Central memory CD8-positive, alpha-beta T cell (primary cell): ENCODE data around the gene CPM.
"Not testable (repeated sequence)": the region's sequence is repeated elsewhere in the genome, so short reads cannot be mapped to it uniquely, and the experiment has no call there.

Source experiments
- ATAC-seq: fragments of 150-1000 bp; cut with Tn5 transposase; replicated peaks from 2 replicates; pipeline ENCODE4 v1.10.0; 2022; ENCODE audit warnings: mild to moderate bottlenecking, moderate FRiP score, moderate number of reproducible peaks; ENCODE audit not compliant: poor library complexity, severe bottlenecking; ENCODE audit errors: extremely low read depth
- DNase-seq, 2 donors: peaks; one replicate each; pipeline ENCODE4 v3.0.0; 2021; ENCODE audit warnings: low spot score in 2 of 2
- H3K27ac Mint-ChIP-seq: one replicate; pipeline ENCODE4 v1.8.0; 2022; ENCODE audit warnings: low read depth, mild to moderate bottlenecking, moderate library complexity, mixed read lengths
- H3K27me3 Mint-ChIP-seq: one replicate; pipeline ENCODE4 v1.8.0; 2022; ENCODE audit warnings: mixed read lengths
- H3K36me3 Mint-ChIP-seq: one replicate; pipeline ENCODE4 v1.8.0; 2022; ENCODE audit warnings: mild to moderate bottlenecking, moderate library complexity, mixed read lengths; ENCODE audit not compliant: insufficient read depth
- H3K4me1 Mint-ChIP-seq: one replicate; pipeline ENCODE4 v1.8.0; 2022; ENCODE audit warnings: mixed read lengths
- H3K4me3 Mint-ChIP-seq: one replicate; pipeline ENCODE4 v1.8.0; 2022; ENCODE audit warnings: mild to moderate bottlenecking, moderate library complexity, mixed read lengths
- H3K9me3 Mint-ChIP-seq: one replicate; pipeline ENCODE4 v1.8.0; 2022; ENCODE audit warnings: mixed read lengths

Gene CPM

DNA sequence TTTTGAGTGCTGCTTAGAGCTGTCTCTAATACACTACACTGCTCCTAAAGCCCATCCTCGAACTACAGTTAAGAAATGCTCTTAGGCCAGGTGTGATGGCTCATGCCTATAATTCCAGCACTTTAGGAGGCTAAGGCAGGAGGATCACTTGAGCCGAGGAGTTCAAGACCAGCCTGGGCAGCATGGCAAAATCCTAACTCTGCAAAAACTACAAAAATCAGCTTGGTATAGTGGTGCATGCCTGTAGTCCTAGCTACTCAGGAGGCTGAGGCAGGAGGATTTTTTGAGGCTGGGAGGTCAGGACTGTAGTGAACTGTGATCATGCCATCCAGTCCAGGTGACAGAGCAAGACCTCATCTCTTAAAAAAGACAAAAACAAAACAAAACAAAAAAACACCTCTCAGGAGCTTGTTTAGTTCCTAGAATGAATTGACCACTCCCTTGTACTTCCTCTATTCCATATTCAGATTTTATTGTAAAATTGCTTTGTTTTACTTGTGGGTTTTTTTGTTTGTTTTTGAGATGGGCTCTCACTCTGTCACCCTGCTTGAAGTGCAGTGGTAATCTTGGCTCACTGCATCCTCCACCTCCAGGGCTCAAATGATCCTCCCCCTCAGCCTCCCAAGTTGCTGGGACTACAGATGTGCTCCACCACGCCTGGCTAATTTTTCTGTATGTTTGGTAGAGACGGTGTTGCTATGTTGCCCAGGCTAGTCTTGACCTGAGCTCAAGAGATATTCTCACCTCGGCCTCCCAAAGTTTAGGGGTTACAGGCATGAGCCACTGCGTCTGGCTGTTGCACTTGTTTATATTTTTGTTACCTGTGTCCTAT lies 111.4 kb downstream of the CPM start:
- ATAC-seq: no peak
- peak overlapping the region; percentile 66 for H3K27ac Mint-ChIP-seq
- no peak overlapping the region for H3K4me3 Mint-ChIP-seq
- peaks cover 12% of the 10 kb centered on the region for H3K4me1 Mint-ChIP-seq
- H3K36me3 Mint-ChIP-seq: peaks cover 76% of the 10 kb centered on the region
- DNase-seq: no peak
- H3K27me3 Mint-ChIP-seq: no peaks in the 10 kb centered on the region
- no peaks in the 10 kb centered on the region for H3K9me3 Mint-ChIP-seq

DNA sequence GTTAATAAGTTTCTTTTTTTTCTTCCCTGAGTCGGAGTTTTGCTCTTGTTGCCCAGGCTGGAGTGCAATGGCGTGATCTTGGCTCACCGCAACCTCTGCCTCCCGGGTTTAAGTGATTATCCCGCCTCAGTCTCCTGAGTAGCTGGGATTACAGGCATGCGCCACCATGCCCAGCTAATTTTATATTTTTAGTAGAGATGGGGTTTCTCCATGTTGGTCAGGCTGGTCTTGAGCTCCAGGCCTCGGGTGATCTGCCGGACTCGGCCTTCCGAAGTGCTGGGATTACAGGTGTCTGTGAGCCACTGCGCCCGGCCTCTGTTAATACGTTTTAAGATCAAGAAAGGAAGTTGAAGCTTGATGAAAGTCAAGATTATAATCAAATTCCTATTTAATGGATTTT lies 113.5 kb downstream of the CPM start:
- DNase-seq, H3K27ac Mint-ChIP-seq, H3K9me3 Mint-ChIP-seq, ATAC-seq, H3K4me3 Mint-ChIP-seq, H3K27me3 Mint-ChIP-seq: not testable (repeated sequence)
- Mint-ChIP-seq H3K4me1 (peaks cover 24% of the 10 kb centered on the region), H3K36me3 (peaks cover 64% of the 10 kb centered on the region)

DNA sequence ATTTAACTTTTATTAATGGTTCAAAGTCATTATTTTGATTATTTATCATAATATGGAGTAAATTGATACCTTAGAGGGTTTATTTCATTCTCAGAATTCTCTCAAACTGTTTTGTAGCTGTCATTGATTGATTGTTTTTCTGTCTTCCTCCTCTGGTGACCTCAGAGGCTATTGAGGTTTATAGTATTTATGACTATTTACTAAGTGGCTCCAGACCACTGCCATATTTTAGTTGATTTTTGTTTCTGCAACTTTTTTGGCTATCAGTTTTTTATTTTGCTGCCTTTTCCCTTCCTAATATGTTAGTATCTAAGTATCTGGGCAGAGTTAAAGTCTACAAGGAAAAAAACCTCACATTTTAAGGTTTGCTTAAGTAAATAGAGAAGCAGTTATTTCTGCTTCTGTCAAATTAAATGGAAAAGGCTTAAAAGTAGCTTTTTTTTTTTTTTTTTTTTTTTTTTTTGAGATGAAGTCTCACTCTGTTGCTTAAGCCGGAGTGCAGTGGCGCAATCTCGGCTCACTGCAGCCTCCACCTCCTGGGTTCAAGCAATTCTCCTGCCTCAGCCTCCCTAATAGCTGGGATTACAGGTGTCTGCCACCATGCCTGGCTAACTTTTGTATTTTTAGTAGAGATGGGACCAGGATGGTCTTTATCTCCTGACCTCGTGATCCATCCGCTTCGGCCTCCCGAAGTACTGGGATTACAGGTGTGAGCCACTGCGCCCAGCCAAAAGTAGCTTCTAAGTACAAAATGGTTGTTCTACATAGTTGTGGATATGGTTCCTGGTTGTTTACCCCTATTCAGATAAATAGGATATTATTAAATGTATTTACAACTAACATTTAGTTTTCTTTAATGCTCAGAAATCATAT lies 116.8 kb downstream of the CPM start:
- H3K36me3 Mint-ChIP-seq: peaks cover 55% of the 10 kb centered on the region
- DNase-seq: no peak
- H3K9me3 Mint-ChIP-seq: no peaks in the 10 kb centered on the region
- H3K27ac Mint-ChIP-seq: no peak overlapping the region
- H3K27me3 Mint-ChIP-seq: no peaks in the 10 kb centered on the region
- ATAC-seq: no peak
- peaks cover 33% of the 10 kb centered on the region for H3K4me1 Mint-ChIP-seq
- H3K4me3 Mint-ChIP-seq: no peak overlapping the region

DNA sequence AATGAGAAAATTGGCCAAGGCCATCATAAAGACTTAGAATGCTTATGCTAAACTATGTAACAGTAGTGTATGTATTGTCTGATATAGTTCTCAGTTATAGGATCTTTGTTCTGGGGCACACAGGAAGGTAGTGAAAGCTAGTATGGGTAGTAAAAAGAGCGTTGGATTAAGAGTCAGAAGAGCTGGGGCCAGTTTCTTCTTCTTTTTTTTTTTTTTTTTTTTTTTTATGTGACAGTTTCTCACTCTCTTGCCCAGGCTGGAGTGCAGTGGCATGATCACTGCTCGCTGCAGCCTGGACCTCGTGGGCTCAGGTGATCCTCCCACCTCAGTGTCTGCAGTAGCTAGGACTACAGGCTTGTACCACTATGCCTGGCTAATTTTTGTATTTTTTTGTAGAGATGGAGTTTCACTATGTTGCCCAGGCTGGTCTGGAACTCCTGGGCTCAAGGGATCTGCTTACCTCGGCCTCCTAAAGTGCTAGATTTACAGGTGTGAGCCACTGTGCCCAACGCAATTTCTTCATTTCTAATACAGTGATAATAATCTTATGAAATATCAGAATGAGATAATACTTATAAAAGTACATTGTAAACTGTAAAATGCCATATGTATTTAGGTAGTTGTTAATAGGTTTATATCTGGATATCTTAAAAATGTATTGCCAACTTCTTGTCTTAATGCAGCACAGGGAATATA lies 117.6 kb downstream of the CPM start:
- Mint-ChIP-seq H3K36me3 (peaks cover 53% of the 10 kb centered on the region), H3K4me1 (peaks cover 38% of the 10 kb centered on the region), H3K9me3 (no peaks in the 10 kb centered on the region), H3K4me3 (no peak overlapping the region), H3K27ac (no peak overlapping the region), H3K27me3 (no peaks in the 10 kb centered on the region)
- DNase-seq: no peak
- ATAC-seq: no peak

DNA sequence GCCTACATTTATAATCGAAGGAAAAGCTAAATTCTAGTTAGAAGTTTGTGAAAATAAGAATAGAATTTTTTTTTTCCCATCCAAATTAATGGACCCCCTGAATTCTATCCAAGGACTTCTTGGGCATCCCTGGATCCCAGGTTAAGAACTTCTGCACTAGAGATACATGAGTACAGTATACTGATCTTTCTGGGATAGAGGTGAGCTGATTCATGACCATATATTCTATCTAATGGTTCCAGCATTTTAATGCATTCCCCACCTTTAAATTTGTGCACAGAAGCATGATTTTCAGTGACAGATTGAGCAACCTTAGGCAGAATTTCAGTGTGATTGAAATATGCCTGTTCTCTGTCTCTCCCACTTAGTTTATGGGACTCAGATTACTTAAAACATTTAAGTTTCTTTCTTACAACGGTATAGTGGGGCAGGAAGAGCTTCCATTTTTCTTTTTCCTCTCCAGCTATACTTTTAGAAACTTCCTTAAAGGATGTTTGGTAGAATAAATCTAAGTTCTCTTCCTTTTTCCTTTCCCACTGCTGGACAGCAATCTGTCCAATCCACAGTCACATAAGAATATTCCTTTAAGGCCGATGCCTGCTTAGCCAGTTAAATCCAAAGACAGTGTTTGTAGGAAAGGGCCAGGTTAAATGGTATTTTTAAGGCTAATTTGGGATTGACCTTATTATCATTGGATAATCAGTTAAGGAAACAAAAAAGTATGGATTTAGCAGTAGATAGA lies 118.3 kb downstream of the CPM start:
- peaks cover 47% of the 10 kb centered on the region for H3K36me3 Mint-ChIP-seq

DNA sequence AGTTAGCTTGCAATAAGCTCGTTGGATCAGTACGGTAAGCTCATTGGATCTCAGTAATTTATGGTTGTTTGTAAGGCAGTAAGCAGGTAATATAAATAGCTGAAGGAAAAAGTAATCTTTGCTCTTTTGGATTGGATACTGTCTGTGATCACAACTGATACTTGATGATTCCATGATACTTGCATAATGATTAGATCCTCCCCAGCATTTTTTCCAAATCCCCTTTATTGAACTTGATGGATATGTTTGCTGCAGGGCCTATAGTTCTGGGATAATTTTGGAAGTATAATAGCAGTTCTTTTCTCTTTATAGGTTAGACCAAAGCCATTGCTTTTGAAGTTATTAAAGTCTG lies 119.8 kb downstream of the CPM start:
- H3K9me3 Mint-ChIP-seq: no peaks in the 10 kb centered on the region
- ATAC-seq (no peak), DNase-seq (no peak)
- no peak overlapping the region for H3K4me3 Mint-ChIP-seq
- H3K27me3 Mint-ChIP-seq: no peaks in the 10 kb centered on the region
- peaks cover 44% of the 10 kb centered on the region for H3K36me3 Mint-ChIP-seq
- peaks cover 38% of the 10 kb centered on the region for H3K4me1 Mint-ChIP-seq
- H3K27ac Mint-ChIP-seq: no peak overlapping the region

More for the DNA sequence above, 118.3 kb downstream of the CPM start:
- Mint-ChIP-seq H3K4me1 (peaks cover 38% of the 10 kb centered on the region), H3K9me3 (no peaks in the 10 kb centered on the region), H3K4me3 (no peak overlapping the region), H3K27me3 (no peaks in the 10 kb centered on the region), H3K27ac (no peak overlapping the region)
- DNase-seq (no peak), ATAC-seq (no peak)

DNA sequence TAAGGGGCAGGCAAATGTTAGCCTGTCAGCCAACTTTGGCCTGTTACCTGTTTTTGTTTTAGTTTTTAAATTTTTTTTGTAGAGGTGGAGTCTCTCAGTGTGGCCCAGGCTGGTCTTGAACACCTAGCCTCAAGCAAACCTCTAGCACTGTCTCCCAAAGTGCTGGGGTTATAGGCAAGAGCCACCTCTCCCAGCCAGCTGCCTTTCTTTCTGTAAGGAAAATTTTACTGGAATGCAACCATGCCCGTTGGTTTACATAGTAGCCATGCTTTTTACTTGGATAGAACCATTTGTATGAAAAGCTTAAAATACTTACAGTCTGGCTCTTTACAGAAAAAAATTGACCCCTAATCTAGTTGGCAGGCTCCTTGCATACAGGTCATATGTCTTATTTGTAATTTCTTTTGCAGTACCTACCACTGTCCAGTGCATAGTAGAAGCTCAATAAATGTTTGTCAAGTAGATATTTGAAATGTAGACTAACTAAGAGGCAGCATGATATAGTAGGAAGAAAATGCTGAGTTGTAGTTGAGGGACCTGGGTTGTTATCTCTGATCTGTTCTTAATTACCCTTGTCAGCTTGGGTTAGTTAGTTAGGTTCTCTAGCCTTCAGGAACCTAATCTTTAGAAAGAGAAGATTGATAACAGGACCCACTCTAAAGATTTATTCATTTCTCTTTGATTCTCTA lies 120.3 kb downstream of the CPM start:
- ATAC-seq: no peak
- peaks cover 49% of the 10 kb centered on the region for H3K36me3 Mint-ChIP-seq
- no peaks in the 10 kb centered on the region for H3K9me3 Mint-ChIP-seq
- no peaks in the 10 kb centered on the region for H3K27me3 Mint-ChIP-seq
- no peak overlapping the region for H3K27ac Mint-ChIP-seq
- DNase-seq: no peak
- H3K4me3 Mint-ChIP-seq: no peak overlapping the region
- H3K4me1 Mint-ChIP-seq: peaks cover 38% of the 10 kb centered on the region

DNA sequence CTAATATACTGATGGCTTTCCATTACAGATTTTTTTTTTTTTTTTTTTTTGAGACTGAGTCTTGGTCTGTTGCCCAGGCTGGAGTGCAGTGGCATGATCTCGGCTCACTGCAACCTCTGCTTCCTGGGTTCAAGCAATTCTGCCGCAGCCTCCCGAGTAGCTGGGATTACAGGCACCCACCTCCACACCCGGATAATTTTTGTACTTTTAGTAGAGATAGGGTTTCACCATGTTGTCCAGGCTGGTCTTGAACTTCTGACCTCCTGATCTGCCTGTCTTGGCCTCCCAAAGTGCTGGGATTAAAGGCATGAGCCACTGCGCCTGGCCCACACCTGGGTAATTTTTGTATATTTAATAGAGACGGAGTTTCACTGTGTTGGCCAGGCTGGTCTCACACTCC lies 121.4 kb downstream of the CPM start:
- H3K9me3 Mint-ChIP-seq, DNase-seq, H3K27ac Mint-ChIP-seq, H3K27me3 Mint-ChIP-seq, ATAC-seq, H3K4me3 Mint-ChIP-seq: not testable (repeated sequence)
- H3K36me3 Mint-ChIP-seq: peaks cover 46% of the 10 kb centered on the region
- H3K4me1 Mint-ChIP-seq: peaks cover 43% of the 10 kb centered on the region

DNA sequence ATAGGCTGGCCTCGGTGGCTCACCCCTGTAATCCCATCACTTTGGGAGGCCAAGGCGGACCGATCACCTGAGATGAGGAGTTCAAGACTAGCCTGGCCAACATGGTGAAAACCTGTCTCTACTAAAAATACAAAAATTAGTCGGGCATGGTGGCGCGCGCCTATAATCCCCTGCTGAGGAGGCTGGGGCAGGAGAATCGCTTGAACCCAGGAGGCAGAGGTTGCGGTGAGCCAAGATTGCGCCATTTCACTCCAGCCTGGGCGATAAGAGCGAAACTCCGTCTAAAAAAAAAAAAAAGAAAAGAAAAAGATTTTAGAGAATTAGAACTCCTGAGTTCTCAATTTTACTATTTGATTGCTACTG lies 123.0 kb downstream of the CPM start:
- H3K4me3 Mint-ChIP-seq, H3K27ac Mint-ChIP-seq, ATAC-seq, H3K9me3 Mint-ChIP-seq, H3K27me3 Mint-ChIP-seq, DNase-seq: not testable (repeated sequence)
- Mint-ChIP-seq H3K36me3 (peaks cover 42% of the 10 kb centered on the region), H3K4me1 (peaks cover 34% of the 10 kb centered on the region)

DNA sequence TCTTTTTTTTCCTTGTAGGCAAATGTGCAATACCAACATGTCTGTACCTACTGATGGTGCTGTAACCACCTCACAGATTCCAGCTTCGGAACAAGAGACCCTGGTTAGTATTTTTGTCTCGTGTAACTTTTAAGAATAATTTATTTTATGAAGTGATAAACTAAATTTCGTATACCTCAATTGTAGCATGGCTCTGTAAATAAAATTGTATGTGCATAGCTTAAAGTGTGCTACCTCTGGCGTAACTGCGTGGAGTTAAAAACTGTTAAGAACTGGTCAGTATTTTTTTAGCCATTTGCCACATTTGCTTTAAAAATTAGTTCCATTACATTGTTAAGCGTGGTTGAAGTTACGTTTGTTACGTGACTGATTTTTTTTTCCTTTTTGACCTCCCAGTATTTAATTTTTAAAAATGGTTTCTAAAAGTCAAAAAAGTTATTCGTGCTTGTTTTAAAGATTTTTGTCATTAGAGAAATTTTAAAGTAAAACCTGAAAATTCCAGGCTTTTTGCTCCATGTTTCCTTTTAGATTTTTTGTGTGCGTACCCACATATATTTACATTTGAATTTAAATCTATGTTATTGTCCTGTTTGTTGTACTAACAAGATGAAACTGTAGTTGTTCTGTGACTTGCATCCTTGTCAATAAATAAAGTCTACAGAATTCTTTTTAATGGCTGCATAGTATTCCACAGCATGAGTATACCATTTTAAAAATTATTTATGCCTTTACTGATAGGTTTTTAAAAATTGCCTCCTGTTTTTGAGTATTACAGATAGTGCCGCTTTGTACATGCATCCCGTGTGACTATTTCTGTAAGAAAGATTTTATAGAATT lies 123.6 kb downstream of the CPM start:
- DNase-seq (no peak), ATAC-seq (no peak)
- Mint-ChIP-seq H3K27ac (peak overlapping the region; percentile 98), H3K4me3 (peak overlapping the region; percentile 91), H3K27me3 (no peaks in the 10 kb centered on the region), H3K9me3 (no peaks in the 10 kb centered on the region), H3K4me1 (peaks cover 30% of the 10 kb centered on the region), H3K36me3 (peaks cover 41% of the 10 kb centered on the region)
